GM12892 (cell line): ENCODE results near the gene TRIM33.

Experiments
- POLR2A ChIP-seq: IDR thresholded peaks from 2 replicates; pipeline ENCODE4 v1.6.1; 2011; ENCODE audit warnings: low read depth, low read length, control low read depth
- POLR2AphosphoS5 ChIP-seq: IDR thresholded peaks from 2 replicates; pipeline ENCODE4 v1.6.1; 2011; ENCODE audit warnings: low read depth, low read length, control low read depth
- TAF1 ChIP-seq: IDR thresholded peaks from 2 replicates; pipeline ENCODE4 v1.6.1; 2011; ENCODE audit warnings: low read depth, mild to moderate bottlenecking, control low read depth, low read length, borderline replicate concordance

DNA sequence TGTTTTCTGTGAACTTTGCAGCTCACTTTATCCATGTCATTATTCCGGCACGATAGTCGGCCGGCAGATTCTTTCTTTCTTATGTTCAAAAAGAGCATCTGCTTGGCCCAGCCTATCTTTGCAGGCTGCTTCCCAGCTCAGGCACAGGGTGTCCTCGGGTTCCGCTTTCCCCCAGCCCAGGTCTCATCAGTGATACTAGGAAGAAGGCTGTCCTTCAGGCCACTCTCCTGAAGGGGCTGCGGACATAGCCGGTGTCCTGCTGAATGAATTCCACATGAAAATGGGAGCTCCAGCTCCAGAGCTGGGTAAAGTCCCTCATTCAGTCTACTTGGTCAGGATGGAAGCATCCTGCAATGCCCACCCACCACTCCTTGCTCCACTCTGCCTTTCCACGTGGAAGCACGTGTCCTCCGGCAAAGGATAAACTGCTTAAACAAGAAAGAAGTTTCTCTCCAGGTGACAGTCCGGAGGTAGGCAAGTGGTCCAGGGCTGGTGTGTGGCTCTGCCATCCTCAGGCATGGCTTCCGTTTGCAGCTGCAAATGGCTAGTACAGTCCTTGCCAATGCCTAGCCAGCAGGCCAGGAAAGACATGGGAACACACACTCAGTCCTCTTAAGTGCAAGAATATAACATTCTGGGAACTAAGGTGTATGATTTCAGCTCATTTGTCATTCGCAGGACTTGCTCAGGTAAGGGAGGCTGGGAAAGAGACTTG, 161.0 kb downstream of the TRIM33 start:
- TF ChIP-seq TAF1 (no peak), POLR2AphosphoS5 (no peak), POLR2A (no peak)
